ENCODE data around the gene SEC22A.

Gene SEC22A

GRCh38 chr3:123311201-123311600, 109.5 kb downstream of the SEC22A start:
- TF ChIP-seq CTCF (IDR thresholded peaks at IDR 0.05; ENCODE audit: insufficient read depth, low read length) (no peak), POLR2AphosphoS5 (IDR thresholded peaks at IDR 0.05; ENCODE audit: low read depth) (no peak), REST (IDR thresholded peaks at IDR 0.05; ENCODE audit: insufficient replicate concordance, low read depth) (no peak), SPI1 (IDR thresholded peaks at IDR 0.05; ENCODE audit: borderline replicate concordance, low read depth) (no peak), GABPA (IDR thresholded peaks at IDR 0.05; ENCODE audit: low read depth) (no peak)
- Histone ChIP-seq H3K27me3 (ENCODE audit: insufficient read depth, poor library complexity, severe bottlenecking) (peaks cover 2% of the 10 kb centered on the region), H3K27ac (replicated peaks) (no peak overlapping the region), H3K4me3 (replicated peaks; ENCODE audit: insufficient read depth, low read length) (no peak overlapping the region)
- no peak for DNase-seq (ENCODE audit: low read depth in 1 of 2, low spot score in 1 of 2)

GRCh38 chr3:123312331-123313265, 110.9 kb downstream of the SEC22A start:
- DNase-seq (ENCODE audit: low read depth in 1 of 2, low spot score in 1 of 2) = no peak
- peaks cover 2% of the 10 kb centered on the region for H3K27me3 ChIP-seq (ENCODE audit: insufficient read depth, poor library complexity, severe bottlenecking)

More at GRCh38 chr3:123312331-123313265, 110.9 kb downstream of the SEC22A start:
- Histone ChIP-seq H3K27ac (replicated peaks) (no peak overlapping the region), H3K4me3 (replicated peaks; ENCODE audit: insufficient read depth, low read length) (no peak overlapping the region)
- TF ChIP-seq SPI1 (IDR thresholded peaks at IDR 0.05; ENCODE audit: borderline replicate concordance, low read depth) (no peak), CTCF (IDR thresholded peaks at IDR 0.05; ENCODE audit: insufficient read depth, low read length) (no peak), GABPA (IDR thresholded peaks at IDR 0.05; ENCODE audit: low read depth) (no peak), REST (IDR thresholded peaks at IDR 0.05; ENCODE audit: insufficient replicate concordance, low read depth) (no peak)
